Glomerular visceral epithelial cell (primary cell): ENCODE results near the gene ZNF593OS.

Source experiments
- DNase-seq: peaks from one replicate; pipeline ENCODE4 v3.0.0-alpha.2; 2016; ENCODE audit errors: extremely low spot score

The ZNF593OS gene

GRCh38 chr1:26158908-26159742, 12.5 kb downstream of the ZNF593OS start, which contains the start of gene FAM110D:
Gene FAM110D (plus strand): TSS chr1:26159079. CDS start chr1:26161292, 2,213 bp downstream.
- DNase-seq: no peak

GRCh38 chr1:26158271-26158907, 13.2 kb downstream of the ZNF593OS start:
- no peak for DNase-seq

- peak; percentile 18 for DNase-seq
Measured at GRCh38 chr1:26156285-26157038, 15.2 kb downstream of the ZNF593OS start.

- DNase-seq: no peak
Measured at GRCh38 chr1:26155370-26156284, 16.0 kb downstream of the ZNF593OS start.

- no peak for DNase-seq
Measured at GRCh38 chr1:26154750-26155149, 16.9 kb downstream of the ZNF593OS start.

GRCh38 chr1:26153966-26154532, 17.6 kb downstream of the ZNF593OS start:
- DNase-seq: no peak

GRCh38 chr1:26148887-26149286, 22.7 kb downstream of the ZNF593OS start:
- no peak for DNase-seq

GRCh38 chr1:26145960-26146294, 25.7 kb downstream of the ZNF593OS start:
- no peak for DNase-seq

GRCh38 chr1:26145041-26145959, 26.3 kb downstream of the ZNF593OS start:
- peak; percentile 78 for DNase-seq

- DNase-seq: no peak
Measured at GRCh38 chr1:26142159-26142558, 29.5 kb downstream of the ZNF593OS start.

- DNase-seq: no peak
Measured at GRCh38 chr1:26138974-26139558, 32.6 kb downstream of the ZNF593OS start.

- DNase-seq: no peak
Measured at GRCh38 chr1:26134466-26134865, 37.2 kb downstream of the ZNF593OS start.

- DNase-seq: no peak
Measured at GRCh38 chr1:26132834-26133167, 38.8 kb downstream of the ZNF593OS start.

GRCh38 chr1:26132128-26132833, 39.4 kb downstream of the ZNF593OS start:
- no peak for DNase-seq

GRCh38 chr1:26130695-26131094, 40.9 kb downstream of the ZNF593OS start:
- no peak for DNase-seq

GRCh38 chr1:26129778-26130177, 41.9 kb downstream of the ZNF593OS start:
- DNase-seq: no peak

- DNase-seq: no peak
Measured at GRCh38 chr1:26127235-26128163, 44.1 kb downstream of the ZNF593OS start.
